ENCODE measurements around the gene DHX35.

DHX35 gene

GRCh38 chr20:38940644-38941043, 21.5 kb upstream of the DHX35 start:
- no peak overlapping the region for H3K4me3 ChIP-seq (ENCODE audit: low read length)
- TF ChIP-seq CTCF (conservative IDR thresholded peaks at IDR 0.05; ENCODE audit: low read depth, low read length), result no peak
- no peak for DNase-seq (ENCODE audit: low read depth)

- no peak overlapping the region for H3K4me3 ChIP-seq (ENCODE audit: low read length)
- no peak for TF ChIP-seq CTCF (conservative IDR thresholded peaks at IDR 0.05; ENCODE audit: low read depth, low read length)
- DNase-seq (ENCODE audit: low read depth), result no peak
These were observed 20.3 kb upstream of the DHX35 start for GRCh38 chr20:38941726-38942389.

GRCh38 chr20:38945012-38945411, 17.1 kb upstream of the DHX35 start:
- no peak overlapping the region for H3K4me3 ChIP-seq (ENCODE audit: low read length)
- no peak for TF ChIP-seq CTCF (conservative IDR thresholded peaks at IDR 0.05; ENCODE audit: low read depth, low read length)
- DNase-seq (ENCODE audit: low read depth), result no peak

GRCh38 chr20:38946836-38947235, 15.3 kb upstream of the DHX35 start:
- DNase-seq (ENCODE audit: low read depth), result no peak
- no peak overlapping the region for H3K4me3 ChIP-seq (ENCODE audit: low read length)
- no peak for TF ChIP-seq CTCF (conservative IDR thresholded peaks at IDR 0.05; ENCODE audit: low read depth, low read length)

GRCh38 chr20:38947931-38948362, 14.2 kb upstream of the DHX35 start:
- TF ChIP-seq CTCF (conservative IDR thresholded peaks at IDR 0.05; ENCODE audit: low read depth, low read length), result no peak
- DNase-seq (ENCODE audit: low read depth), result no peak

GRCh38 chr20:38950254-38950653, 11.9 kb upstream of the DHX35 start:
- no peak for DNase-seq (ENCODE audit: low read depth)
- TF ChIP-seq CTCF (conservative IDR thresholded peaks at IDR 0.05; ENCODE audit: low read depth, low read length), result no peak
- H3K4me3 ChIP-seq (ENCODE audit: low read length), result no peak overlapping the region

More at GRCh38 chr20:38947931-38948362, 14.2 kb upstream of the DHX35 start:
- no peak overlapping the region for H3K4me3 ChIP-seq (ENCODE audit: low read length)

GRCh38 chr20:38951611-38952010, 10.5 kb upstream of the DHX35 start:
- DNase-seq (ENCODE audit: low read depth), result no peak
- TF ChIP-seq CTCF (conservative IDR thresholded peaks at IDR 0.05; ENCODE audit: low read depth, low read length), result no peak

More at GRCh38 chr20:38951611-38952010, 10.5 kb upstream of the DHX35 start:
- no peak overlapping the region for H3K4me3 ChIP-seq (ENCODE audit: low read length)
